ENCODE data around the gene C19orf38.

The C19orf38 gene

DNA sequence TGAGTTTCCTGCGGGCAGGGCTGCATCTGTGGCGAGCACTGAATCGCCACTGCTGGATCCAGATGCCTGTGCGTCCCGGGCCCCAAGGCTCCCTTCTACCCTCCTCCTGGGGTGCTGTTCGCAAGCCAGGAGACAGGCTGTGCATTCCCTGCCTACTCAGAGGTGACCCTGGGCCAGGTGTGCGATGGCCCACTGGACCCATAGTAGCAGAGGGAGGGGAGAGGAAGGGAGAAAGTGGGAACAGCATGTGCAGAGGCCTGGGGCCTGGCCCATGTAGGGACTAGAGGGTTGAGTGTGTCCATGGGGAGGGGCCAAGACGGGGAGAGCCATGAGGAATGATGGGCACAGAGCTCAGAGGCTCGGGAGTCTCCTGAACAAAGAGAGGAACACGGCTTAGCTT, 50.4 kb downstream of the C19orf38 start:
- Histone ChIP-seq H3K4me3 (ENCODE audit: low read length) (no peak overlapping the region), H3K4me2 (ENCODE audit: low read length) (no peak overlapping the region)

GRCh38 chr19:10899151-10899653, 51.0 kb downstream of the C19orf38 start:
- no peaks in the 10 kb centered on the region for H3K9me2 ChIP-seq (replicated peaks; ENCODE audit: control insufficient read depth, low read length)
- H3K4me1 ChIP-seq (ENCODE audit: control insufficient read depth, low read length), result peaks cover 19% of the 10 kb centered on the region
- H3K4me3 ChIP-seq (ENCODE audit: low read length), result no peak overlapping the region
- no peaks in the 10 kb centered on the region for H3K27me3 ChIP-seq (ENCODE audit: control insufficient read depth, low read length)
- TF ChIP-seq CTCF (IDR thresholded peaks at IDR 0.05; ENCODE audit: low read depth, low read length, poor library complexity, severe bottlenecking), result no peak
- no peak for TF ChIP-seq EZH2phosphoT487 (IDR thresholded peaks at IDR 0.05; ENCODE audit: borderline replicate concordance, low read length)
- H3K79me2 ChIP-seq (ENCODE audit: control insufficient read depth, low read length), result peaks cover 92% of the 10 kb centered on the region
- peaks cover under 1% of the 10 kb centered on the region for H3K36me3 ChIP-seq (ENCODE audit: control insufficient read depth, low read length)
- no peak overlapping the region for H3K4me2 ChIP-seq (ENCODE audit: low read length)
- peaks cover 19% of the 10 kb centered on the region; the same call in 1 of the 2 replicates for H4K20me1 ChIP-seq (ENCODE audit: control insufficient read depth, insufficient read depth, low read depth, low read length)
- no peak overlapping the region for H3K27ac ChIP-seq (ENCODE audit: low read depth, low read length)
- no peaks in the 10 kb centered on the region for H3F3A ChIP-seq (ENCODE audit: control insufficient read depth, insufficient read depth)
- no peaks in the 10 kb centered on the region for H3K9me3 ChIP-seq (ENCODE audit: control insufficient read depth, insufficient read depth, low read length)

More for the DNA sequence above, 50.4 kb downstream of the C19orf38 start:
- Histone ChIP-seq H4K20me1 (ENCODE audit: control insufficient read depth, insufficient read depth, low read depth, low read length) (peaks cover 16% of the 10 kb centered on the region; the same call in 1 of the 2 replicates), H3K27me3 (ENCODE audit: control insufficient read depth, low read length) (no peaks in the 10 kb centered on the region), H3K9me3 (ENCODE audit: control insufficient read depth, insufficient read depth, low read length) (no peaks in the 10 kb centered on the region), H3F3A (ENCODE audit: control insufficient read depth, insufficient read depth) (no peaks in the 10 kb centered on the region), H3K27ac (ENCODE audit: low read depth, low read length) (no peak overlapping the region), H3K36me3 (ENCODE audit: control insufficient read depth, low read length) (no peaks in the 10 kb centered on the region; the same call in none of the 2 replicates), H3K9me2 (replicated peaks; ENCODE audit: control insufficient read depth, low read length) (no peaks in the 10 kb centered on the region), H3K4me1 (ENCODE audit: control insufficient read depth, low read length) (peaks cover 19% of the 10 kb centered on the region), H3K79me2 (ENCODE audit: control insufficient read depth, low read length) (peaks cover 92% of the 10 kb centered on the region)
- TF ChIP-seq CTCF (IDR thresholded peaks at IDR 0.05; ENCODE audit: low read depth, low read length, poor library complexity, severe bottlenecking), result no peak

GRCh38 chr19:10907925-10908324, 59.7 kb downstream of the C19orf38 start:
- no peaks in the 10 kb centered on the region for H3K4me1 ChIP-seq (ENCODE audit: control insufficient read depth, low read length)
- H3K79me2 ChIP-seq (ENCODE audit: control insufficient read depth, low read length), result peaks cover 29% of the 10 kb centered on the region
- H3F3A ChIP-seq (ENCODE audit: control insufficient read depth, insufficient read depth), result no peaks in the 10 kb centered on the region
- no peaks in the 10 kb centered on the region for H3K9me3 ChIP-seq (ENCODE audit: control insufficient read depth, insufficient read depth, low read length)
- peaks cover 54% of the 10 kb centered on the region for H3K36me3 ChIP-seq (ENCODE audit: control insufficient read depth, low read length)
- H3K4me2 ChIP-seq (ENCODE audit: low read length), result no peak overlapping the region
- H3K27me3 ChIP-seq (ENCODE audit: control insufficient read depth, low read length), result no peaks in the 10 kb centered on the region
- TF ChIP-seq CTCF (IDR thresholded peaks at IDR 0.05; ENCODE audit: low read depth, low read length, poor library complexity, severe bottlenecking) (no peak), EZH2phosphoT487 (IDR thresholded peaks at IDR 0.05; ENCODE audit: borderline replicate concordance, low read length) (no peak)
- H4K20me1 ChIP-seq (ENCODE audit: control insufficient read depth, insufficient read depth, low read depth, low read length), result peaks cover 8% of the 10 kb centered on the region
- H3K9me2 ChIP-seq (replicated peaks; ENCODE audit: control insufficient read depth, low read length), result no peaks in the 10 kb centered on the region
- H3K4me3 ChIP-seq (ENCODE audit: low read length), result no peak overlapping the region
- no peak overlapping the region for H3K27ac ChIP-seq (ENCODE audit: low read depth, low read length)
